Tongue (tissue), 2 donors: Measurements from ENCODE around the gene EXD1. TPM values are rescaled to one million over a fixed set of nuclear protein-coding genes. Genes with fewer than 3 reads are reported as not detected.
A peak's percentile ranks its signal among the peaks of the same experiment; 100 is the strongest.

Experiments
- DNase-seq: peaks from one replicate; pipeline ENCODE4 v3.0.0-alpha.2; 2015
- total RNA-seq: library from RNA; depleted of rRNA; stranded (reverse); fragments of >200 nt; gene quantifications from one replicate; pipeline ENCODE4 v1.2.3, GENCODE V29; 2014

The EXD1 gene
- total RNA-seq, 1 donor from 2014 or later = not detected

GRCh38 chr15:41231422-41232226 lies 1.1 kb upstream of the EXD1 start:
- DNase-seq = peak; percentile 28

DNA sequence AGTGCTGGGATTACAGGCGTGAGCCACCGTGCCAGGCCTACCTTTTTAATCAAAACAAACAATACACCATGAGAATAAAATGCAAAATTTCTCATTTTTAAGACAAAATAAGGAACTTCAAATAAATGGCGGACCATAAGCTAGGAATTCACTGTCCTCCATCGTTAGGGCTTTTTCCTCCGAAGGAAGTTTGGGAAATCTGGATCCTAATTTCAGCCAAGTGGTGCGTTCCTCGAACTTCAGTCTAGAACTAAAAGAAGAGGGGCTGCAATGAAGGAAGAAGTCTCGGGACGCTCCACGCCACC lies 260 bp downstream of the EXD1 start:
- DNase-seq = no peak

DNA sequence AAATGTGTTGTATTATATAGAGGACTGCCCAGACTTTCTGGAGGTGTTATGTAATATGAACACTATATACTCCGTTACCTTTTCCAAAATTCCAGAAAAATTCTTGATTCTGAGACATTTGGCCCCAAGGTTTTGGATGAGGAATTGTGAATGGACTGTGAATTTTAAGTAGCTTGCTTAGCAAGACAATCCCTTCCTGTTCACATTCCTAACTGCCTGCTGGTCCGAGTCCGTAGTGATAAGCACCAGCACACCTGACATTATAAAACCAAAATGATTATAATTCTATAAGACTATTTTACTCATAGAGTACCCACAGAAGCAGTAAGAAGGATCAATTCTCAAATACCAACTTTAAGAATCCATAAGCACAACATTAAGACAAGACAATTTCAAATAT lies 11.2 kb downstream of the EXD1 start:
- DNase-seq = no peak

DNA sequence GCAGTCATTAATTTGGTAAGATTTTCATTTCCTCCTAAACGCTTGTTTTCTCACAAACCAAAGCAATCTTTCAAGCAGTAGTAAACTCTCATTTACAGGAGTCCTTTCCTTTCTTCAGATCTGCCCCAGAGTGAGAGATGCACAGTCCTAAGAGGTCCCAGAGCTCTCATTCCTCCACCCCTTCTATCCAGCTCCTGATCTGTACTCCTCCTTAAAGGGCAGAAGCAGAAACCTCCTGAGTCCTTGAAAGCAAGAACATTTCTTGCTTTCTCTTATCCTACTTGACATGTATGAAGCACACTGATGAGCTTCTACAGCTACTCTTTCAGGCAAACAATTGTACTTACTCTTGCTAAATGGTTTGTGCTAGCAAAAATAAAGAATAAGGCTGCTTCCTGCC lies 11.7 kb downstream of the EXD1 start:
- DNase-seq = no peak

DNA sequence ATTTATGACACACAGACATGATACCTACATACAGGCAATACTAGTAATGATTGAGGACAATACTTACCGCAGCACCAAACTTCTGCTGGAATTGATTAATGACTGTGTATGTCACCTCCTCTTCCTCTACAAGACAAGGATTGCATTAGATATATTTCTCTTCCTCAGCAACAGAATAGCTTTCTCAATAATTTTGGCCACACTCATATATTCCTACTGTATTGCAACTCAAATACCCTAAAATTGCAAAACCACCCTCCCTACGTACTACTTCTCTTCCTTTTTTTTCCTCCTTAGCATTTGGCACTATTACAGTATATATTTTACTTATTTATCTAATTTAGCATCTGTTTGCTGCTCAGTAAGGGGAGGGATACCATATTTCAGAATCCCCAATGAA lies 14.8 kb downstream of the EXD1 start:
- no peak for DNase-seq

- DNase-seq = no peak
Measured at GRCh38 chr15:41207687-41208448, 22.7 kb downstream of the EXD1 start.

- DNase-seq = no peak
Measured at GRCh38 chr15:41205315-41205714, 25.2 kb downstream of the EXD1 start.

DNA sequence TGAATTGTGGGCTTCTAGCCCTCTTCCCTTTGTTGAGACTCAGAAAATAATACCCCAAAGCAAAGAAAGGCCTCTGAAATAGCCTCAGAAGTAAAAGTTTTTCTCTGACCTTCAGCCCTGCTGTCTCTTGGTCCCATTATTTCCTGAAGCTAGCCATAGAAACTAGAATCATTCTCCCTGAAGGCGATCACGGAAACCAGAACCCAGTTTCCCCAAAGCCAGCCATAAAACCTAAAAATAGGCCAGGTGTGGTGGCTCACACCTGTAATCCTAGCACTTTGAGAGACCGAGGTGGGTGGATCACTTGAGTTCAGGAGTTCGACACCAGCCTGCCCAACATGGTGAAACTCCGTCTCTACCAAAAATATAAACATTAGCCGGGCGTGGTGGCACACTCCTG lies 27.2 kb downstream of the EXD1 start:
- DNase-seq = no peak

- no peak for DNase-seq
Measured at GRCh38 chr15:41199470-41199869, 31.1 kb downstream of the EXD1 start.

DNA sequence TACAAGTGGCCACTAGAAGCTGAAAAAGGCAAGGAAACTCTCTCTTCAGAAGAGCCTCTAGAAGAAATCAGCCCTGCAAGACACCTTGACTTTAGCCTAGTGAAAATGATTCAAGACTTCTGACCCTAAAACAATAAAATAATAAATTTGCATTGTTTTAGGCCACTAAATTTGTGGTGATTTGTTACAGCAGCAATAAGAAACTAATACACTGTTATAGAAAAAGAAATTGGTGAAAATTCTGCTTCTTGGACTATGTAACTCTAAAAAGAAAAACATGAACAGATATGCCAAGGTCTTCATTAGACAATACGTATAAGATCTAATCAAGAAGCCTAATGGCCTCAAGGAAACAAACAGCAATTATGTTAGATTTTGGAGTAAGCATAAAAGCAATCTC lies 36.1 kb downstream of the EXD1 start:
- no peak for DNase-seq

GRCh38 chr15:41183581-41183980 lies 47.0 kb downstream of the EXD1 start:
- no peak for DNase-seq

DNA sequence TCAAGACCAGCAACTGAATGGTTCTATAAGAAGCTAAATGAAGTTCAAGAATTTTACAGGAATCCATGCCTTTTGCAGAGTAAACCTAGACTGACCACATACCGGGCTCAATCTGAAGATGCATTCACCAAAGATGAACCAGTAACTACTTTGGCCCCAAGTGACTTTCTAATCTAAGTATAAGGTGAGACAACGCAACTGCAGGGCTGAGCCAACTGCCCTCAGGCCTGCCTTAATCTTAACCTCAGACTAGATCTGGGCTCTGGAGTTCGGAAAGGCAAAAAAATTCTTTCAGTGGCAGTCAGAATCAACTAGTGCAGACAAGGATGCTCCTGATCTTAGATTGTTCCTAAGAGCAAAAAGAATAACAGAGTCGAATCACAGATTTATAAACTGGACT lies 48.3 kb downstream of the EXD1 start:
- DNase-seq = no peak

- no peak for DNase-seq
Measured at GRCh38 chr15:41180206-41180789, 50.3 kb downstream of the EXD1 start.

- DNase-seq = no peak
Measured at GRCh38 chr15:41169781-41170180, 60.8 kb downstream of the EXD1 start.

DNA sequence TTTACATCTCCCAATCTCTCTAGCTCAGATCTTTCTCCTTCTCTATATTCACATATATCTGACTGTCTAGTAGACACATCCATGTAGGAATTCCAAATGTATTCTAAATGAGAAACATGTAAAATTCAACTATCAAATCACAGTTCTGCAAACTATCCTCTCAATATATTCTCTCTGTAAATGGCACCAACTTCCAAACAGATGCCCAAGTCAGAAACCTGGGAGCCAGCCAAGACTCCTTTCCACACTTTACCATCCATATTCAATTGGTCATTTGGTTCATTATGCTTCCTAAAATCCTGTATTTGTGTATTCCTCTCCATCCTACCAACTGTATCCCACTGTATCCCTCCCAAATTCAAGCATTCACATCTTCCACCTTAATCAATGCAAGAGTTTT lies 61.5 kb downstream of the EXD1 start:
- DNase-seq = no peak

DNA sequence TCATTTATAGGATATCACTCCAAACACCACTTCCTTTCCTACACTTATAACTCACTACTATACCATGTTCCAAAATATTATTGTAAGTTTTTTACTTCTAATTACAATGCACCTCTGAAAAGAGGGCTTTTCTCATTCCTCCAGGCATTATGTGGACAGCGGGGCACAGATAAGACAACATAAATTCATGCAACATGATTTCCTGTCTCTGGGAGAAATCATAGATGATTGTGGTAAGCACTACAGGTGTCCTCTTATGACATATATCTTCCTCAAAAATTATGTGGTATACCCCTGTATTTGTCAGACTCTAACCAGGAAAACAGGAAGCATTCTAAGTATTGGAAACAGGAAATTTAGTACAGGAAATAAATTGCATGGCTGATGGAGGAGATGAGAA lies 68.8 kb downstream of the EXD1 start:
- DNase-seq = no peak

DNA sequence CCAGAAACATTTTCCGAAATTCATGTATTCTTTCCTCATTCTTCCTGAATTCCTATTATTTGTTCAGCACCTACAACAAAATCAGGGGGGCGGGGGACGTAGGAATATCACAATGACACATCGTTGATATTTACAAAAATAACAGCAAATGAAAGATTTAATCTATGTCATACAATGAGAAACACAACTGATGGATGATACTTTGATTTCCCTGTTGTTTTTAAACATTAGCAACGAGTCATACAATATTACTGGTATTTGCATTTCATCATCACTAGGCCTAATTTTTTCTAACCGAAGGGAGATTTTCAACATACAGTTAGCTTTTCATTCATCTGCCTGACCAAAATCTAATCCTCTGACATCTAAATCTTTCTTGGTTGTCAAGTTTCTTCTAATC lies 69.2 kb downstream of the EXD1 start:
- DNase-seq = no peak

GRCh38 chr15:41160639-41161315 lies 69.8 kb downstream of the EXD1 start:
- no peak for DNase-seq

DNA sequence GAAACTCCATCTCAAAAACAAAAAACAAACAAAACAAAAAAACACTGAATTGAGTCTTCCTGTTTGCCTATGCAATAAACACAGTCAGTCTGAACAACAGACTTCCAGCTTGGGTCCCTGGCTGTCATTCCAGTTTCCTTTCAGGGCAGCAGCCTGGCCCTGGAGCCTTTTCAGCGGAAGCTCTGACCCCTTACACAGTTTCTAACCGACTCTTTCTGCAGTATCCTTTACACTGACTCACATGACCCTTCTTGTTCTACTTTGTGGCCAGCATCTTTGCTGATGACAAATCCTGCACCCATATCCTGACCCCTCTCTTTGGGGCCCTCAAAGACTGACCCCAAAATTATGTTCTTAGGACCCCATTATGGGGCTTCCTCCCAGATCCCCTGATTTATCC lies 76.1 kb downstream of the EXD1 start:
- no peak for DNase-seq

DNA sequence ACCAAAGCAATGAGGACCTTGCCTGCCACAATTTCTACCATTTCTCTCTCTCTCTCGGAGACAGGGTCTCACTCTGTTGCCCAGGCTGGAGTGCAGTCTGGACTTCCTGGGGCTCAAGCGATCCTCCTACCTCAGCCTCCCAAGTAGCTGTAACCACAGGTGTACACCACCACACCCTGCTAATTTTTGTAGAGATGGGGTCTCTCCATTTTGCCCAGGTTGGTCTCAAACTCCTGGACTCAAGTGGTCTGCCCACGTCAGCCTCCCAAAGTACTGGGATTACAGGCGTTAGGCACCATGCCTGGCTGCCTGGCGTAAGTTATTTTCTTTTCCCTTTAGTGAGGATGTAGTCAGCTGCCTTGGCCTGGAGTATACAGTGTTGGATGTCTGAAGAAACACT lies 76.8 kb downstream of the EXD1 start:
- DNase-seq = no peak

GRCh38 chr15:41151451-41152005 lies 79.0 kb downstream of the EXD1 start:
- no peak for DNase-seq

DNA sequence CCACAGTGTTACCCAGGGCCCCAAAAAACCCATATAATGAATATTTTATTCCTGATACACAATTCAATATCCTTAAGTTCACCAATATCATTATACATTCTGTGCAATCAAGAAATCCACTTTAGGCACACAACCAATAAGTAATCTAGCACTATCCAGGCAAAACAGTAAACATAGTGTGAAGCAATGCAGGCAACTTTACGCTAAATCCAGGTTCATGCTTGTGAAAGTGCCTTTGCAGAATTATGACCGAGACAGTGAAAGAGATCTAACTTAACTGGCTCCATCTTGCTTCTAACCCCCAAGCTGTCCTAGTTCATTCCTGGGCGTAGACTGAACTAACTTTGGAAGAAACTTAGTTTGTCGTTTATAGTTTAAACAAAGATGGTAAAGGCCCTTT lies 80.3 kb downstream of the EXD1 start:
- DNase-seq = no peak

DNA sequence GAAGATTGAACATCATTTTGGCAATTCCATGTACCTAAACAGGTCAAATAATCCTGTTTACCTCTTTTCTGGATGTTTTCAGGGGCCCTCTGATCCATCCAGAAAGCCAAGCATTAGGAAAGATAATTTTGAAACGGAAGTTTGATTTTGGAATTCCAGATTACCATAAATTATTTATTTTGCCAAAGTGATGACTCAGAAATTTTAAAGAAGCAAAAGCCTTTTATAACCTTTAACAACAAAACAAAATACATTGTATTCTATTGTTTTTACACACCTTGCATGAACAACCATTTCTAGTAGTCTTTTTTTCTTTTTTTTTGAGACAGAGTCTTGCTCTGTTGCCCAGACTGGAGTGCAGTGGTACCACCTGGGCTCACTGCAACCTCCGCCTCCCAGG lies 82.5 kb downstream of the EXD1 start:
- DNase-seq = no peak
